NB4 (cell line): ENCODE data around the gene PTCD1.

Source experiments
- TF ChIP-seq, protein P1 (sequence below): IDR thresholded peaks from one replicate; pipeline ENCODE4 v1.5.1; 2012; ENCODE audit warnings: low read depth, low read length
- TF ChIP-seq, protein P2 (sequence below): IDR thresholded peaks from 2 replicates; pipeline ENCODE4 v1.6.1; 2011; ENCODE audit warnings: low read depth, low read length

DNA sequence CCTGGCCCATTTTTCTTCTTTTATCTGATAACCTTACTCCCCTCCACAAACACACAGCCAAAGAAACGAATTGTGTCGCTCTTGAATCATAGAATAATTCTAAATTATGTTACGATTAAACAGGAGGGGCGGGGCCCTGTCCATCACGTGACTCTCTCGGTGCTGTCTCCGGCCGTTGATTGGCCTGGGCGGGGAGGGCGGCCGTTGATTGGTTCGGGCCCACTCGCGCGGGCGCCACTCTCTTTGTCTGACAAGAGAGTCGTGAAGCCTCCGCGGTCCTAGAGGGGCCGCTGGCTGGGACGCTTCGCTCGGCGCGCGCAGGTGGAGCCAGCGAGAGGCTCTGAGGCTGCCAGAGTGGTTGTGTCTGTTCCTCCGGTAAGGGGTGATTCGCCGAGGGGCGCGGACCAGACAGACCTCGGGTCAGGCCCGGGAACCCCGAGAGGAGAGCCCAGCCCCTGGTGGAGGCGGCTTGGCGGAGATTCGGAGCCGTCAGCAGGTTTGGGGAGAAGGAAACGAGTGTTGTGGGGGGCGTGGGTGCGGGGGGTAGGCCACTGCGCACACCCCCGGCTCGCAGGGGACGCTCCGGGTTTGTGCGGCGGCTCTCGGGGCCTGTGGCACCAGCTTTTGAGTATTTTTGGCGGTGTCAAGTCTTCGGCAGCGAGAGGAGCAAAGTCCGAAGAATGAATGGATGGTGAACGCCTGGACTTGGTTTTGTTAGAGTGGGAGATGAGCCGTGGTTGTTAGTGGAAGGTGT lies 34.1 kb upstream of the PTCD1 start, which contains the start of gene ZNF789:
- TF ChIP-seq, protein P1, sequence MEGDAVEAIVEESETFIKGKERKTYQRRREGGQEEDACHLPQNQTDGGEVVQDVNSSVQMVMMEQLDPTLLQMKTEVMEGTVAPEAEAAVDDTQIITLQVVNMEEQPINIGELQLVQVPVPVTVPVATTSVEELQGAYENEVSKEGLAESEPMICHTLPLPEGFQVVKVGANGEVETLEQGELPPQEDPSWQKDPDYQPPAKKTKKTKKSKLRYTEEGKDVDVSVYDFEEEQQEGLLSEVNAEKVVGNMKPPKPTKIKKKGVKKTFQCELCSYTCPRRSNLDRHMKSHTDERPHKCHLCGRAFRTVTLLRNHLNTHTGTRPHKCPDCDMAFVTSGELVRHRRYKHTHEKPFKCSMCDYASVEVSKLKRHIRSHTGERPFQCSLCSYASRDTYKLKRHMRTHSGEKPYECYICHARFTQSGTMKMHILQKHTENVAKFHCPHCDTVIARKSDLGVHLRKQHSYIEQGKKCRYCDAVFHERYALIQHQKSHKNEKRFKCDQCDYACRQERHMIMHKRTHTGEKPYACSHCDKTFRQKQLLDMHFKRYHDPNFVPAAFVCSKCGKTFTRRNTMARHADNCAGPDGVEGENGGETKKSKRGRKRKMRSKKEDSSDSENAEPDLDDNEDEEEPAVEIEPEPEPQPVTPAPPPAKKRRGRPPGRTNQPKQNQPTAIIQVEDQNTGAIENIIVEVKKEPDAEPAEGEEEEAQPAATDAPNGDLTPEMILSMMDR: no peak
- TF ChIP-seq, protein P2, sequence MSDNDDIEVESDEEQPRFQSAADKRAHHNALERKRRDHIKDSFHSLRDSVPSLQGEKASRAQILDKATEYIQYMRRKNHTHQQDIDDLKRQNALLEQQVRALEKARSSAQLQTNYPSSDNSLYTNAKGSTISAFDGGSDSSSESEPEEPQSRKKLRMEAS: peak; percentile 96
